Astrocyte of the spinal cord (primary cell): ENCODE measurements around the gene PLSCR3.

ENCODE experiments used
- DNase-seq: peaks from one replicate; pipeline ENCODE4 v3.0.0; 2011; ENCODE audit warnings: low read depth, low spot score
- H3K4me3 ChIP-seq: 2 replicates; pipeline ENCODE4 v1.5.1; 2011; ENCODE audit warnings: low read depth, mild to moderate bottlenecking, low read length, moderate library complexity
- CTCF ChIP-seq: IDR thresholded peaks from 2 replicates; pipeline ENCODE4 v1.5.1; 2012; ENCODE audit warnings: low read depth, mild to moderate bottlenecking, low read length, inconsistent platforms
- in situ Hi-C: cut with HindIII; loops from 2 replicates; pipeline ENCODE4 v1.10.0; 2017; ENCODE audit warnings: low sequenced_read_pairs

Gene PLSCR3

DNA sequence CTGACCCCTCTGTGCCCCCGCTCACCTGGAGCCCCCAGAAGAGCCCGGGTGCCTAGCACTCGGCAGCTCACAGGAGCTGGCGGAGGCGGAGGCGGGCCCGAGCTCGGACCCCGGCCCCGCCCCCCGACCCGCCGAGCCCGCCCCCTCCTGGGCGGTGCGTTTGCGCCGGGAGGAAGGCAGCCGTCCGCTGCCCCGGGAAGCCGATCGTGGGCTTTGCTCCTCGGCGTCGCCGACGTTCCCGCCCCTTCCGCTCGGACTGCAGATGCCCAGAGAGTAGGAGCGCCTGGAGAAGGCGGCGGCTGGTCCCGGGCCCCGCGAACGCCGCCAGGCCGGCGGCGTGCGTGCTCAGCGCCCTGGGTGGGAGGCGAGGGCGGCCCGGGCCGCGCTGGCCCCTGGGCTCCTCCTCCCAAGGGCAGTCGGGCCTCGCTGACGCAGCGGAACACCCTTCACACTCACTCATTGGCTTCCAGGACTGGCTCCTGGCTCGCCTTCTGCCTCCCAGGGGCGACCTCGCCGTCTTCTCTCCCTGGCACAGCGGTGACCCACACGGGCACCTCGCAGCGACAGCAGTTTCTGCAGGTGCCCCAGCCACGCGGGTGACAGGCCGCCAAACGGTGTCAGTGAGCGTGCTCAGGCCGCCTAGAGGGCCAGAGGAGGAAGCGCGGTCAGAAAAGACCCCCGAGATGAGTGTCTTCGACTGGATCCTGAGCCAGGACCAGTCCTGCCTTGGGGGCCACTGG is at the start of gene PLSCR3:
Gene PLSCR3, minus strand, starts transcription at position 74 of the 740 bp plus-strand sequence. CDS start 415 bp downstream, outside the sequence.
- H3K4me3 ChIP-seq: peak within 1 kb of the TSS; percentile 90
- in situ Hi-C loops: no loop called here
- DNase-seq: peak; percentile 88
- peak; percentile 50 for TF ChIP-seq CTCF

DNA sequence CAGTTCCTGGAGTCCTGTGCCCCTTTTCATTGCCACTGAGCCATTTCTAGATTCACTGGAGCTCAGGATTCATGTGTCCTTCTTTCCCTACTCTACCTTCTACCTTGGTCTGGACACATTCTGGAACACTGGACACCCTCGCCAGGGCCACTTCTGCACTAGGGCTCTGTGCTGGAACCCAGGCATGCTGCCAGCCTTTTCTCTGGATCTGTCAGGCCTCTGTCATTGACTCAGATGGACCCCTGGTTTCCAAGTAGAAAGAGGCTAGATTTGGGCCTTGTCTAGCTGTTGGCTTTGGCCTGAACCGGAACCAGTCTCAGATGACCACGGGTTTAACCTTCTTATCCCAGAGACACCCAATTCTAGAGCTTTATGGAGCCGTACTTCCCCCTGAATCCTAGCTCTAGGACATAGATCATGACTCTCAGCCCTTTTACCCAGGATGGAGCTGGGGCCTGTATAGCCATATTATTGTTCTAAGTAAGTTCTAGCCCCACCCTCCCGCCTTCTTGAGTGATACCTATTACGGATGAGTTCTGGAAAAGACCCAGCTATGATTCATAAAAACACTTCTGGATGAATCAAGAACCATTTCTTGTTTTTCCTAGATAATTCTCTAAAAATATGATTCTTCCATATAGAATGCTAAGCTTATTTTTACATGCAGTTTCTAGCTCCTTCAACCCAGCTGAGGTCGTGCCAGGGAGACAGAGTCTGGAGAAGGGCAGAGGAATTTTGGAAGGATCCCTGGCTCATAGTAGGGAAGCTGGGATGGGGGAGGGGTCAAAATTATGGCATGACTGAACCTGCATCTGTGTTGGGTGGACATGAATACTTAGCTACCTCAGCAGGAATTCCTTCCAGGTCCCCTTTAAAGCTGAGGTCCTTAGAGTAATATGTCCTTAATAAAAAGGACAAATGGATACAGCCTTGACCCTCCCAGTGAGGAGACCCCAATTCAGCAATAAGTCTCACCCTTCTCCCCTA is 49.5 kb upstream of the PLSCR3 start:
- TF ChIP-seq CTCF: no peak
- H3K4me3 ChIP-seq: no peak overlapping the region
- peak; percentile 47 for DNase-seq
- in situ Hi-C loops: no loop called here

DNA sequence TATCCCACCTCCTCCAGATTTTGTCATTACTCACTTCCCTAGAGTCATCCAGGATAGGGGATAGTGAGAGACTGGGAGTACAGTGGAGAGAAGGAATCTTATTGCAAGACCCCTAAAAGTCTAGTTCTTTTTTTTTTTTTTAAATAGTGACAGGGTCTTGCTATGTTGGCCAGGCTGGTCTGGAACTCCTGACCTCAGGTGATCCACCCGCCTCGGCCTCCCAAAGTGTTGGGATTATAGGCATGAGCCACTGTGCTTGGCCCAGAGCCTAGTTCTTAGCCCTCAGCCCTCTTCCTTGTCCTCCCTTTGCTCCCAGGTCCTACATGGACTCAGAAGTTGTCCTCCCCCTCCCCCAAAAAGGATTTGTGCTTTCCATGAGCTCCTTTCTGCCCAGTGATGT is 47.8 kb upstream of the PLSCR3 start:
- TF ChIP-seq CTCF: no peak
- H3K4me3 ChIP-seq: no peak overlapping the region
- DNase-seq: no peak
- in situ Hi-C loops: no loop called here

DNA sequence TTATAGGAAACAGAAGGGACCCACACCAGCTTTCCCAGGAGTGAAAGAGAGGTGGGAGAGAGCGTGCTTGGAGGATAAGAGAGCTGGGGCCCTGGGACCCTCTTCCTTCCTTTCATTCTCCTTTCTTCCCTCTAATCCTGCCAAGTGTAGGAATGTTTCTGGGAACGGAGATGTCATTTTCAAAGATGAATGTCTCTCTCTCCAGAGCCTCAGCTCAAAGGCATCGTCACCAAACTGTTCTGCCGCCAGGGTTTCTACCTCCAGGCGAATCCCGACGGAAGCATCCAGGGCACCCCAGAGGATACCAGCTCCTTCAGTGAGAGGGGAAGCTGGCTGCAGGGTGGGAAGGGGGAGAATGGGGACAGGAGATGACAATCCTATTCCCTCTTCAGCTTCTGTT is 46.9 kb upstream of the PLSCR3 start:
- H3K4me3 ChIP-seq: no peak overlapping the region
- in situ Hi-C loops: no loop called here
- DNase-seq: no peak
- no peak for TF ChIP-seq CTCF

DNA sequence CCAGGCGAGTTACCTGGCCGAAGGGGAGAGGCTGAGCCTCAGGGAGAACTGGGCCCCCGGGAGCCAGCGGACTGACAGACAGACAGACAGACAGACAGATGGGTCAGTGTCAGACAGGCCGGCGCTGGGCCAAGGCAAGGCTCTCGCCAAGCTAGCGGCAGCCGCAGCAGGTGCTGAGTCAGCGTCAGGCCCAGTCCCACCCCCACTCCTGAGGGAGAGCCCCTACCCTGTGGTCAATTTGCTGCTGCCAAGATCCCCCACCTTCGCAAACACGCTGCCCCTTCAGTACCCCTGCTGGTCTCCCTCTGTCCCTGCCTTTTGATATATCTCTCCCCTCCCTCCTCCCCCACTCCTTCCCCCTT is 46.5 kb upstream of the PLSCR3 start:
- in situ Hi-C loops: no loop called here
- no peak for TF ChIP-seq CTCF
- peak overlapping the region; percentile 39 for H3K4me3 ChIP-seq
- DNase-seq: peak; percentile 29

GRCh38 chr17:7440113-7440833 is 45.9 kb upstream of the PLSCR3 start:
- DNase-seq: peak; percentile 6
- peak overlapping the region; percentile 39 for H3K4me3 ChIP-seq
- TF ChIP-seq CTCF: no peak
- in situ Hi-C loops: no loop called here
